Measurements from ENCODE around the gene FHOD3. TPM values are rescaled to one million over a fixed set of nuclear protein-coding genes. Genes with fewer than 3 reads are reported as not detected.

FHOD3 gene
- total and polyA plus RNA-seq, 9 donors = 27.1 to 36.8 (median 33.7) TPM

DNA sequence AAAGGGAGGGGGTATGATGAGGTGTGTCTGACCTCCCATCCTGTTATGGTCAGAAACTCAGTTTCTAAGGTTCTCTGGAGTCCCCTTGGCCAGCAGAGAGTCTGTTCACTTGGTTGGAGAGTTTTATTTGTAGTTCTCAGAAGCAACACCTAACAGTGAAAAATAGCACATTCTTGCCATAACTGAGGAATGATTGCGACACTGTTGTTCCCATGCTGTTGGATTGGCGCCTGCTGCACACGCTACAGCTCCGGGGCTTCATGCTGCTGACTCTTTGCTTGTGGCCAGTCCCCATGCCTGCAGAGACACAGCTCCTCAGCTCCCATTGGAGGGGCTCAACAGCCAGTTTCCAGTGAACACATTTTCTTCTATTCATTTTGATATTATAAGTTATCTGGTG, 489.2 kb downstream of the FHOD3 start:
- DNase-seq = peak; percentile 40
- H3K27me3 ChIP-seq (ENCODE audit: control insufficient read depth, insufficient read depth, low read length) = no peaks in the 10 kb centered on the region
- no peak overlapping the region for H3K27ac ChIP-seq (ENCODE audit: low read length)
- 38% methylated on average over 3 of the region's 4 CpGs for WGBS (ENCODE audit: insufficient coverage)
- no peaks in the 10 kb centered on the region for H3K4me1 ChIP-seq (ENCODE audit: control insufficient read depth, insufficient read depth, low read length)
- peaks cover 6% of the 10 kb centered on the region for H3K36me3 ChIP-seq (ENCODE audit: control insufficient read depth, insufficient read depth, low read length)
- no peak overlapping the region for H3K4me3 ChIP-seq (ENCODE audit: low read length)
- no peaks in the 10 kb centered on the region for H3K9me3 ChIP-seq (replicated peaks; ENCODE audit: control insufficient read depth, low read depth, low read length)

- Histone ChIP-seq H3K4me3 (ENCODE audit: low read length) (no peak overlapping the region), H3K4me1 (ENCODE audit: control insufficient read depth, insufficient read depth, low read length) (no peaks in the 10 kb centered on the region), H3K27ac (ENCODE audit: low read length) (no peak overlapping the region), H3K9me3 (replicated peaks; ENCODE audit: control insufficient read depth, low read depth, low read length) (no peaks in the 10 kb centered on the region), H3K27me3 (ENCODE audit: control insufficient read depth, insufficient read depth, low read length) (no peaks in the 10 kb centered on the region), H3K36me3 (ENCODE audit: control insufficient read depth, insufficient read depth, low read length) (peaks cover 32% of the 10 kb centered on the region)
- no peak for DNase-seq
- 100% methylated on average over 3 of the region's 4 CpGs for WGBS (ENCODE audit: insufficient coverage)
These were observed 495.2 kb downstream of the FHOD3 start for GRCh38 chr18:36792634-36793283.

- WGBS (ENCODE audit: insufficient coverage) = no CpG with 5 or more reads among the region's 3 CpGs
- peaks cover 44% of the 10 kb centered on the region for H3K36me3 ChIP-seq (ENCODE audit: control insufficient read depth, insufficient read depth, low read length)
- H3K4me1 ChIP-seq (ENCODE audit: control insufficient read depth, insufficient read depth, low read length) = no peaks in the 10 kb centered on the region
These were observed 501.4 kb downstream of the FHOD3 start for GRCh38 chr18:36798738-36799473.

DNA sequence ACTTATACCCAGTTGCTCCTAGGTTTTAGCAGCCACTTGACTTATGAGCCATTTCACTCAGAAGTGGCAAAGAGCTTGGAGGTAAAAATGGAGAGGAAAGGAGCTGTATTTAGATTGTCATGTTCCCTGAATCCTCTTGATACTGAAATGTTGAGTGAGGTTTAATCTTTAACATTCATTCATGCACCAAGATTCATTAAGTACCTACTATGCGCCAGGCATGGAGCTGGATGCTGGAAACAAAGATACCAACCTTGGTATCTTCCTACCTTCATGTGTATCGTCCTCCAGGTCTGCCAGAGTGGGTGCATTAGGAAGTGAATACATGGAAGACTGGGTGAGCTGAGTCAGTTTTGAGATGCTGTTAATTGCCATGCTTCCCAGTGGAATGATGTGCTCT, 507.6 kb downstream of the FHOD3 start:
- H3K27me3 ChIP-seq (ENCODE audit: control insufficient read depth, insufficient read depth, low read length) = no peaks in the 10 kb centered on the region
- WGBS (ENCODE audit: insufficient coverage) = no CpG with 5 or more reads among the region's 2 CpGs
- no peak overlapping the region for H3K4me3 ChIP-seq (ENCODE audit: low read length)
- H3K9me3 ChIP-seq (replicated peaks; ENCODE audit: control insufficient read depth, low read depth, low read length) = no peaks in the 10 kb centered on the region
- no peak for DNase-seq
- no peaks in the 10 kb centered on the region for H3K4me1 ChIP-seq (ENCODE audit: control insufficient read depth, insufficient read depth, low read length)
- no peak overlapping the region for H3K27ac ChIP-seq (ENCODE audit: low read length)
- H3K36me3 ChIP-seq (ENCODE audit: control insufficient read depth, insufficient read depth, low read length) = peaks cover 33% of the 10 kb centered on the region

More at GRCh38 chr18:36798738-36799473, 501.4 kb downstream of the FHOD3 start:
- H3K27ac ChIP-seq (ENCODE audit: low read length) = no peak overlapping the region
- no peak for DNase-seq
- no peaks in the 10 kb centered on the region for H3K9me3 ChIP-seq (replicated peaks; ENCODE audit: control insufficient read depth, low read depth, low read length)
- H3K4me3 ChIP-seq (ENCODE audit: low read length) = no peak overlapping the region
- no peaks in the 10 kb centered on the region for H3K27me3 ChIP-seq (ENCODE audit: control insufficient read depth, insufficient read depth, low read length)

GRCh38 chr18:36808681-36809080, 511.2 kb downstream of the FHOD3 start:
- Histone ChIP-seq H3K27me3 (ENCODE audit: control insufficient read depth, insufficient read depth, low read length) (no peaks in the 10 kb centered on the region), H3K4me3 (ENCODE audit: low read length) (no peak overlapping the region), H3K27ac (ENCODE audit: low read length) (no peak overlapping the region), H3K9me3 (replicated peaks; ENCODE audit: control insufficient read depth, low read depth, low read length) (no peaks in the 10 kb centered on the region), H3K36me3 (ENCODE audit: control insufficient read depth, insufficient read depth, low read length) (peaks cover 36% of the 10 kb centered on the region), H3K4me1 (ENCODE audit: control insufficient read depth, insufficient read depth, low read length) (no peaks in the 10 kb centered on the region)
- DNase-seq = no peak
- WGBS (ENCODE audit: insufficient coverage) = 78% methylated on average over 1 of the region's 2 CpGs

GRCh38 chr18:36809590-36810381, 512.3 kb downstream of the FHOD3 start:
- Histone ChIP-seq H3K9me3 (replicated peaks; ENCODE audit: control insufficient read depth, low read depth, low read length) (no peaks in the 10 kb centered on the region), H3K4me3 (ENCODE audit: low read length) (no peak overlapping the region), H3K4me1 (ENCODE audit: control insufficient read depth, insufficient read depth, low read length) (no peaks in the 10 kb centered on the region), H3K27ac (ENCODE audit: low read length) (no peak overlapping the region), H3K27me3 (ENCODE audit: control insufficient read depth, insufficient read depth, low read length) (no peaks in the 10 kb centered on the region), H3K36me3 (ENCODE audit: control insufficient read depth, insufficient read depth, low read length) (peaks cover 26% of the 10 kb centered on the region)
- WGBS (ENCODE audit: insufficient coverage) = 27% methylated on average over 5 of the region's 6 CpGs
- DNase-seq = peak; percentile 80

- H3K27ac ChIP-seq (ENCODE audit: low read length) = no peak overlapping the region
- H3K4me1 ChIP-seq (ENCODE audit: control insufficient read depth, insufficient read depth, low read length) = no peaks in the 10 kb centered on the region
- no peak for DNase-seq
- no CpG with 5 or more reads among the region's 3 CpGs for WGBS (ENCODE audit: insufficient coverage)
- peaks cover 29% of the 10 kb centered on the region for H3K36me3 ChIP-seq (ENCODE audit: control insufficient read depth, insufficient read depth, low read length)
- no peak overlapping the region for H3K4me3 ChIP-seq (ENCODE audit: low read length)
- H3K9me3 ChIP-seq (replicated peaks; ENCODE audit: control insufficient read depth, low read depth, low read length) = no peaks in the 10 kb centered on the region
- no peaks in the 10 kb centered on the region for H3K27me3 ChIP-seq (ENCODE audit: control insufficient read depth, insufficient read depth, low read length)
These were observed 513.9 kb downstream of the FHOD3 start for GRCh38 chr18:36811430-36811829.

DNA sequence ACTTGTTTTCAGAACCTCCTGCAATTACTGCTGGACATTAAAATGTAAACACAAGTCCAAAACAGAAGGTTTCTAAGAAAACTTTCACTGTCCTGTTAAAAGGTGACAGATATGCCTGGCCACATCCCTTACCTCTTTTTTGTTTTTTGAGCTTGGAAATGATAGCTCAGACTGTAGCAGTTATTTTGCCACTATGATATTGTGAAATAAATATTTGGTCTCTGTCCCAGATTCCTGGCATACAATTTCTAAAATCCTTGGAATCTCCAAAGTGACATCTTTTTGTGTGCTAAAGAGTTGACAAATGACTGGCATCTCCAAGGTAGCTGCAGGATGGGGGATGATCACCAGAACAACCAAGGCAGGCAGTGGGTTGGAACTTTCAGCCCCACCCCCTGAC, 514.4 kb downstream of the FHOD3 start:
- Histone ChIP-seq H3K27me3 (ENCODE audit: control insufficient read depth, insufficient read depth, low read length) (no peaks in the 10 kb centered on the region), H3K4me3 (ENCODE audit: low read length) (no peak overlapping the region), H3K36me3 (ENCODE audit: control insufficient read depth, insufficient read depth, low read length) (peaks cover 30% of the 10 kb centered on the region), H3K9me3 (replicated peaks; ENCODE audit: control insufficient read depth, low read depth, low read length) (no peaks in the 10 kb centered on the region), H3K4me1 (ENCODE audit: control insufficient read depth, insufficient read depth, low read length) (no peaks in the 10 kb centered on the region), H3K27ac (ENCODE audit: low read length) (no peak overlapping the region)
- no peak for DNase-seq

DNA sequence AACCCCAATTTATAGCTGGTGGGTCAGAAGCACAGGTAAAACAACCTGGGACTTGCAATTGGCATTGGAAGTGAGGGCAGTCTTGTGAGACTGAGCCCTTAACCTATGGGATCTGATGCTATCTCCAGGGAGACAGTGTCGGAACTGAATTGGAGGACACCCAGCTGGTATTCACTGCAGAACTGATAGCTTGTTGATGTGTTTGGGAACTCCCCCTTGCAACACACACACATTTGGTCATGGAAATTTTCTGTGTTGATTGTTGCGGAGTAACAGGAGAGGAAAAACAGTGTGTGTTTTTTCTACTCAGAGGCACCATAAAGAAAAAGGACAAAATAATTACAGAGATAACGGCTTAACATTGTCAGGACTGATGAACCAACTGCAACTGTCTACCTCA, 515.2 kb downstream of the FHOD3 start:
- WGBS (ENCODE audit: insufficient coverage) = no CpG with 5 or more reads among the region's 3 CpGs
- H3K4me1 ChIP-seq (ENCODE audit: control insufficient read depth, insufficient read depth, low read length) = no peaks in the 10 kb centered on the region
- H3K27ac ChIP-seq (ENCODE audit: low read length) = no peak overlapping the region
- no peaks in the 10 kb centered on the region for H3K27me3 ChIP-seq (ENCODE audit: control insufficient read depth, insufficient read depth, low read length)
- no peak for DNase-seq
- H3K9me3 ChIP-seq (replicated peaks; ENCODE audit: control insufficient read depth, low read depth, low read length) = no peaks in the 10 kb centered on the region
- H3K4me3 ChIP-seq (ENCODE audit: low read length) = no peak overlapping the region
- H3K36me3 ChIP-seq (ENCODE audit: control insufficient read depth, insufficient read depth, low read length) = peaks cover 32% of the 10 kb centered on the region

GRCh38 chr18:36813101-36813775, 515.7 kb downstream of the FHOD3 start:
- Histone ChIP-seq H3K36me3 (ENCODE audit: control insufficient read depth, insufficient read depth, low read length) (peaks cover 34% of the 10 kb centered on the region), H3K27me3 (ENCODE audit: control insufficient read depth, insufficient read depth, low read length) (no peaks in the 10 kb centered on the region), H3K27ac (ENCODE audit: low read length) (no peak overlapping the region), H3K9me3 (replicated peaks; ENCODE audit: control insufficient read depth, low read depth, low read length) (no peaks in the 10 kb centered on the region), H3K4me1 (ENCODE audit: control insufficient read depth, insufficient read depth, low read length) (no peaks in the 10 kb centered on the region), H3K4me3 (ENCODE audit: low read length) (no peak overlapping the region)
- DNase-seq = no peak
- 85% methylated on average over 1 of the region's 4 CpGs for WGBS (ENCODE audit: insufficient coverage)
